CD1c-positive myeloid dendritic cell (primary cell): Measurements from ENCODE around the gene PON2.
A peak's percentile ranks its signal among the peaks of the same experiment; 100 is the strongest.
"Not testable (repeated sequence)": the region's sequence is repeated elsewhere in the genome, so short reads cannot be mapped to it uniquely, and the experiment has no call there.

ENCODE experiments used
- DNase-seq: peaks from one replicate; pipeline ENCODE4 v3.0.0-alpha.2; 2016; ENCODE audit errors: extremely low spot score

PON2 gene

GRCh38 chr7:95405208-95405607 lies 29.6 kb downstream of the PON2 start:
- DNase-seq: no peak

- no peak for DNase-seq
These were observed 30.4 kb downstream of the PON2 start for GRCh38 chr7:95404316-95404865.

GRCh38 chr7:95398155-95398940 lies 36.5 kb downstream of the PON2 start:
- no peak for DNase-seq

GRCh38 chr7:95397381-95397780 lies 37.4 kb downstream of the PON2 start:
- no peak for DNase-seq

GRCh38 chr7:95396136-95397032 lies 38.4 kb downstream of the PON2 start, which contains the start of gene PON3:
TSS of gene PON3 (minus strand) at chr7:95396375. CDS start at chr7:95396350, 25 bp downstream.
- peak; percentile 7 for DNase-seq

- DNase-seq: no peak
These were observed 39.1 kb downstream of the PON2 start for GRCh38 chr7:95395755-95396135.

GRCh38 chr7:95394370-95394769 lies 40.5 kb downstream of the PON2 start:
- DNase-seq: no peak

GRCh38 chr7:95391761-95392160 lies 43.1 kb downstream of the PON2 start:
- no peak for DNase-seq

- no peak for DNase-seq
These were observed 45.3 kb downstream of the PON2 start for GRCh38 chr7:95389516-95389915.

- not testable (repeated sequence) for DNase-seq
These were observed 55.4 kb downstream of the PON2 start for GRCh38 chr7:95379457-95379856.

GRCh38 chr7:95376632-95377400 lies 58.0 kb downstream of the PON2 start:
- no peak for DNase-seq

- no peak for DNase-seq
These were observed 59.1 kb downstream of the PON2 start for GRCh38 chr7:95375591-95376257.

- no peak for DNase-seq
These were observed 61.5 kb downstream of the PON2 start for GRCh38 chr7:95373323-95373722.

- DNase-seq: no peak
These were observed 66.6 kb downstream of the PON2 start for GRCh38 chr7:95368235-95368634.

GRCh38 chr7:95367606-95368005 lies 67.2 kb downstream of the PON2 start:
- no peak for DNase-seq

GRCh38 chr7:95365151-95365550 lies 69.7 kb downstream of the PON2 start:
- DNase-seq: no peak

GRCh38 chr7:95357623-95358022 lies 77.2 kb downstream of the PON2 start:
- no peak for DNase-seq
